ENCODE data around the gene ZFAND2B.

- no peak for TF ChIP-seq CTCF (conservative IDR thresholded peaks at IDR 0.05; ENCODE audit: low read depth in 2 of 2)
- TF ChIP-seq NANOG (IDR thresholded peaks at IDR 0.05; ENCODE audit: borderline replicate concordance) = no peak
- TF ChIP-seq CREB1 (CRISPR knock-in tag; IDR thresholded peaks at IDR 0.05; ENCODE audit: low read depth) = no peak
- no peak for TF ChIP-seq REST (IDR thresholded peaks at IDR 0.05; ENCODE audit: unreplicated experiment)
- no peak for TF ChIP-seq EZH2phosphoT487 (IDR thresholded peaks at IDR 0.05; ENCODE audit: unreplicated experiment)
- no peak for TF ChIP-seq POLR2AphosphoS5 (IDR thresholded peaks at IDR 0.05; ENCODE audit: low read depth)
These were observed 26.7 kb upstream of the ZFAND2B start for GRCh38 chr2:219179601-219180465.

Measured in GM23338 (cell line).